SK-N-SH treated with all-trans-retinoic acid at 6 μM for 48 hours (cell line): ENCODE measurements around the gene RSPRY1.

Source experiments
- ATAC-seq: fragments of 200-7000 bp; cut with Tn5 transposase; 3 replicates; pipeline ENCODE4 v1.9.1; 2020; ENCODE audit warnings: mild to moderate bottlenecking, moderate library complexity
- ARNTL ChIP-seq: fragments of 450-650 bp; formaldehyde crosslinking; IDR thresholded peaks from 2 replicates; pipeline ENCODE4 v1.5.0; 2020; ENCODE audit warnings: low read depth, mild to moderate bottlenecking, moderate library complexity, borderline replicate concordance
- ESRRG ChIP-seq: fragments of 250-450 bp; sonication (Bioruptor Pico); IDR thresholded peaks from 2 replicates; pipeline ENCODE4 v1.6.1; 2021; ENCODE audit warnings: mild to moderate bottlenecking
- GLIS3 ChIP-seq: fragments of 250-450 bp; sonication (Bioruptor Pico); IDR thresholded peaks from 2 replicates; pipeline ENCODE4 v1.5.0; 2020; ENCODE audit warnings: mild to moderate bottlenecking, moderate library complexity
- PATZ1 ChIP-seq: fragments of 250-450 bp; sonication (Bioruptor Pico); IDR thresholded peaks from 2 replicates; pipeline ENCODE4 v1.8.0; 2020; ENCODE audit warnings: mild to moderate bottlenecking, moderate library complexity, borderline replicate concordance
- POU6F1 ChIP-seq: fragments of 250-450 bp; sonication (Bioruptor Pico); IDR thresholded peaks from 2 replicates; pipeline ENCODE4 v1.8.0; 2021; ENCODE audit warnings: low read depth, mild to moderate bottlenecking, moderate library complexity, borderline replicate concordance
- PPARA ChIP-seq: fragments of 250-450 bp; sonication (Bioruptor Pico); IDR thresholded peaks from 2 replicates; pipeline ENCODE4 v1.5.0; 2020; ENCODE audit warnings: mild to moderate bottlenecking, borderline replicate concordance
- RARB ChIP-seq: fragments of 250-450 bp; sonication (Bioruptor Pico); IDR thresholded peaks from 2 replicates; pipeline ENCODE4 v1.8.0; 2021; ENCODE audit warnings: mild to moderate bottlenecking, moderate library complexity
- SNAI2 ChIP-seq: fragments of 250-450 bp; sonication (Bioruptor Pico); IDR thresholded peaks from 2 replicates; pipeline ENCODE4 v1.5.0; 2020; ENCODE audit warnings: mild to moderate bottlenecking, moderate library complexity
- TCF4 ChIP-seq: fragments of 250-450 bp; sonication (Bioruptor Pico); IDR thresholded peaks from 2 replicates; pipeline ENCODE4 v1.8.0; 2021; ENCODE audit warnings: mild to moderate bottlenecking, moderate library complexity, borderline replicate concordance
- TOX ChIP-seq: fragments of 250-450 bp; sonication (Bioruptor Pico); IDR thresholded peaks from 2 replicates; pipeline ENCODE4 v1.8.0; 2021; ENCODE audit warnings: mild to moderate bottlenecking, moderate library complexity, borderline replicate concordance
- ZFP3 ChIP-seq: fragments of 250-450 bp; sonication (Bioruptor Pico); IDR thresholded peaks from 2 replicates; pipeline ENCODE4 v1.5.0; 2020; ENCODE audit warnings: mild to moderate bottlenecking, moderate library complexity
- ZFP30 ChIP-seq: fragments of 450-650 bp; formaldehyde crosslinking; IDR thresholded peaks from 2 replicates; pipeline ENCODE4 v1.5.0; 2022; ENCODE audit warnings: mild to moderate bottlenecking, moderate library complexity
- ZNF565 ChIP-seq: fragments of 450-650 bp; formaldehyde crosslinking; conservative IDR thresholded peaks from 2 replicates; pipeline ENCODE4 v1.5.0; 2020; ENCODE audit warnings: low read depth, mild to moderate bottlenecking, moderate library complexity
- ZNF8 ChIP-seq: fragments of 450-650 bp; formaldehyde crosslinking; IDR thresholded peaks from 2 replicates; pipeline ENCODE4 v1.5.0; 2020; ENCODE audit warnings: mild to moderate bottlenecking, moderate library complexity
- TF ChIP-seq, protein P1 (sequence below): fragments of 250-450 bp; sonication (Bioruptor Pico); IDR thresholded peaks from 2 replicates; pipeline ENCODE4 v1.5.1; 2020; ENCODE audit warnings: low read depth, mild to moderate bottlenecking, moderate library complexity
- TF ChIP-seq, protein P2 (sequence below): fragments of 250-450 bp; sonication (Bioruptor Pico); IDR thresholded peaks from 2 replicates; pipeline ENCODE4 v1.5.1; 2021; ENCODE audit warnings: mild to moderate bottlenecking, moderate library complexity

The RSPRY1 gene

GRCh38 chr16:57268804-57269800, 83.0 kb downstream of the RSPRY1 start:
- no peak for TF ChIP-seq GLIS3 (CRISPR knock-in tag)
- no peak for ATAC-seq

DNA sequence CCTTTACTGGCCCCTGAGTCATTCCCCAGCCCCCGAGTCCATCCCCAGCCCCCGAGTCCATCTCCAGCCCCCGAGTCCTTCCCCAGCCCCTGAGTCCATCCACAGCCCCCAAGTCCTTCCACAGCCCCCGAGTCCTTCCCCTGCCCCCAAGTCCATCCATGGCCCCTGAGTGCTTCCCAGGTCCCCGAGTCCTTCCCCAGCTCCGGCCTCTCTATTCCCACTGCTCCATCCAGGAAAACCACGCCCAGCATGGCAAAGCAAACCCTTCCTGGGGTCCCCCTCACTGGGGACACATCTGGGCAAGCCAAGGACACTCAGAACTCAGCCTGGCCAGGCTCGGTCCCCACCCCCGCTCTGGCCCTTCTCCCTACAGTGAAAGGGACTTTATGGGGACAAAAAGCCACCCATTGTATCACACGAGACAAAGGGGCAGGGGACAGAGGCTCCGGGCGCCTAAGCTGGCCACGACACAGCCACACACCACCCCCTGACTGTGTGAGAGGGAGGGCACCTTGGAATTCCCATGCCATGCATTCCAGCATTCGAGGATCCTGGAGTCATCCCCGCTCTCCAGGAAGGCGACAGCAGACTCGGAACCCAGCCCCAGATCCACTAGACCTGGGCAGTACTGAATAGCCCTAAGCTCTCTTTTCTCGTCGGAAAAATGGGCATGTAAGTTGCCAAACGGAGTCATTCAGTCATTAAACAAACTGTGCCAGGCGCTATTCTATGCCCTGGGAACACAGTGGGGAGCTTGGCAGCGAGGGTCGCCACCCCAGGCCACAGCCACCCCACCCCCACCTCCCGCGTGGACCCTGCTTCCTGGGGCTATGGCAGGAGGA, 84.3 kb downstream of the RSPRY1 start:
- ATAC-seq, result no peak
- TF ChIP-seq PATZ1, result no peak
- no peak for TF ChIP-seq ZFP3 (CRISPR knock-in tag)
- no peak for TF ChIP-seq ESRRG (CRISPR knock-in tag)

DNA sequence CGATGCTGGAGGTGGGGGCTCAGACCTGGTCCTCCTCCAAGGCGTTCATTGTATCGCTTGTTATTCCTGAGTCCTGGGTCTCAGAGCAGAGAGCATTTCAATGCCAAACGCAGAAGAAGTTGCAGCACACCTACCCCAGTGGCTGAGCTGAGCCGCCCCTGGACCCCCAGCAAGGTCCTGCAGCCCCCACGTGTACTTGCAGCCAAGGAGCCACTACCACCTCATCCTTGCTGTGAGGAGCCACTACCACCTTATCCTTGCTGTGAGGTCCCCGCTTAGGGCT, 84.9 kb downstream of the RSPRY1 start:
- ATAC-seq, result no peak
- TF ChIP-seq ARNTL, result no peak
- no peak for TF ChIP-seq ZFP30 (CRISPR knock-in tag)
- TF ChIP-seq ZNF8 (CRISPR knock-in tag), result no peak
- TF ChIP-seq, protein P1, sequence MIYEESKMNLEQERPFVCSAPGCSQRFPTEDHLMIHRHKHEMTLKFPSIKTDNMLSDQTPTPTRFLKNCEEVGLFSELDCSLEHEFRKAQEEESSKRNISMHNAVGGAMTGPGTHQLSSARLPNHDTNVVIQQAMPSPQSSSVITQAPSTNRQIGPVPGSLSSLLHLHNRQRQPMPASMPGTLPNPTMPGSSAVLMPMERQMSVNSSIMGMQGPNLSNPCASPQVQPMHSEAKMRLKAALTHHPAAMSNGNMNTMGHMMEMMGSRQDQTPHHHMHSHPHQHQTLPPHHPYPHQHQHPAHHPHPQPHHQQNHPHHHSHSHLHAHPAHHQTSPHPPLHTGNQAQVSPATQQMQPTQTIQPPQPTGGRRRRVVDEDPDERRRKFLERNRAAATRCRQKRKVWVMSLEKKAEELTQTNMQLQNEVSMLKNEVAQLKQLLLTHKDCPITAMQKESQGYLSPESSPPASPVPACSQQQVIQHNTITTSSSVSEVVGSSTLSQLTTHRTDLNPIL (CRISPR knock-in tag), result no peak
- no peak for TF ChIP-seq ZNF565
- TF ChIP-seq POU6F1 (CRISPR knock-in tag), result no peak
- TF ChIP-seq PPARA (CRISPR knock-in tag), result no peak
- TF ChIP-seq RARB (CRISPR knock-in tag), result no peak
- no peak for TF ChIP-seq GLIS3 (CRISPR knock-in tag)

- TF ChIP-seq TOX (CRISPR knock-in tag) (no peak), TCF4 (no peak), ZNF8 (CRISPR knock-in tag) (no peak), ESRRG (CRISPR knock-in tag) (no peak), ZNF565 (no peak), ZFP30 (CRISPR knock-in tag) (no peak), SNAI2 (CRISPR knock-in tag) (no peak), PATZ1 (no peak)
- TF ChIP-seq, protein P2, sequence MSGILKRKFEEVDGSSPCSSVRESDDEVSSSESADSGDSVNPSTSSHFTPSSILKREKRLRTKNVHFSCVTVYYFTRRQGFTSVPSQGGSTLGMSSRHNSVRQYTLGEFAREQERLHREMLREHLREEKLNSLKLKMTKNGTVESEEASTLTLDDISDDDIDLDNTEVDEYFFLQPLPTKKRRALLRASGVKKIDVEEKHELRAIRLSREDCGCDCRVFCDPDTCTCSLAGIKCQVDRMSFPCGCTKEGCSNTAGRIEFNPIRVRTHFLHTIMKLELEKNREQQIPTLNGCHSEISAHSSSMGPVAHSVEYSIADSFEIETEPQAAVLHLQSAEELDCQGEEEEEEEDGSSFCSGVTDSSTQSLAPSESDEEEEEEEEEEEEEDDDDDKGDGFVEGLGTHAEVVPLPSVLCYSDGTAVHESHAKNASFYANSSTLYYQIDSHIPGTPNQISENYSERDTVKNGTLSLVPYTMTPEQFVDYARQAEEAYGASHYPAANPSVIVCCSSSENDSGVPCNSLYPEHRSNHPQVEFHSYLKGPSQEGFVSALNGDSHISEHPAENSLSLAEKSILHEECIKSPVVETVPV (CRISPR knock-in tag), result no peak
- no peak for ATAC-seq
These were observed 85.9 kb downstream of the RSPRY1 start for GRCh38 chr16:57271867-57272495.
